CD4-positive, alpha-beta T cell treated with Interferon alpha-2 for 1 hour (primary cell): ENCODE measurements around the gene LRRC59.
"Not testable (repeated sequence)": the region's sequence is repeated elsewhere in the genome, so short reads cannot be mapped to it uniquely, and the experiment has no call there.

Source experiments
- DNase-seq, 2 donors: peaks; one replicate each; pipeline ENCODE4 v3.0.0-alpha.2; 2020 to 2022

The LRRC59 gene

DNA sequence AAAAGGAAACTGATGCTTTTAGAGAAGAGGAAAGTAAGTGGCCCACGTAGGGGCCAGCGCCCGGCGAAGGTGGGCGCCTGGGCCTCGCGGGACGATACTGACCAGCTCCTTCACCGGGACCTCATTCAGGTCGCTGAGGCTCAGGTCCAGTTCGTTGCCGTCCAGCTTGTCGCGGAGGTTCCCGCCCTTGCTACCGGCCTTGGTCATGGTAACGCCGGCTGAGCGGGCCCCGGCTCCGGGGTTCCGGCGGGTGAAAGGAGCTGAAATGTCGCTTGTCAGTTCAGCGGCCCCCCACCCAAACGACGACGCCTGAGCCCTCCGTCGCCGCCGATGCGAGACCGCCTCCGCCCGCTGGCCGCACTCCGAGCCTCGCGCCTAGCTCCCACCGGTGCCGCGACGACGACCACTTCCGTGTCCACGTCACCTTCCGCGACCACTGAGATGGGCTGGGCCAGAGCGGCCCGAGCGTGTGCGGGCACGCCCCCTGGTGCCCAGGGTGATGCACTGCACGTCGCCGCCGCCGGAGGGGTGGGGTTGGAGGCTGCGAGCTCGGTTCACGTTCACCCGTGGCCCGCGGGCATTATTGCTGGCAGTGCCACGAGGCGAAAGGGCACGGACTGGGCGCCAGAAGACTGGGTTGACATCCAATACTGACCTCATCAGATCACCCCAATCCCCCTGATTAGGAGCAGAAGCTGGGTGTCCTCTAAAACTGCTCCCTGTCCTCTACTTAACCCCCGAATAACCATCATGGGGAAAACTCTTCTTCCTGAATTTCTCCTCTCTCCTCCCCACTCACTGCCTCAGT, at the start of gene LRRC59:
TSS of gene LRRC59 (minus strand) at position 413 of the 808 bp plus-strand sequence. CDS start at position 207, 206 bp downstream.
- DNase-seq = peak; percentile 90 to 95

DNA sequence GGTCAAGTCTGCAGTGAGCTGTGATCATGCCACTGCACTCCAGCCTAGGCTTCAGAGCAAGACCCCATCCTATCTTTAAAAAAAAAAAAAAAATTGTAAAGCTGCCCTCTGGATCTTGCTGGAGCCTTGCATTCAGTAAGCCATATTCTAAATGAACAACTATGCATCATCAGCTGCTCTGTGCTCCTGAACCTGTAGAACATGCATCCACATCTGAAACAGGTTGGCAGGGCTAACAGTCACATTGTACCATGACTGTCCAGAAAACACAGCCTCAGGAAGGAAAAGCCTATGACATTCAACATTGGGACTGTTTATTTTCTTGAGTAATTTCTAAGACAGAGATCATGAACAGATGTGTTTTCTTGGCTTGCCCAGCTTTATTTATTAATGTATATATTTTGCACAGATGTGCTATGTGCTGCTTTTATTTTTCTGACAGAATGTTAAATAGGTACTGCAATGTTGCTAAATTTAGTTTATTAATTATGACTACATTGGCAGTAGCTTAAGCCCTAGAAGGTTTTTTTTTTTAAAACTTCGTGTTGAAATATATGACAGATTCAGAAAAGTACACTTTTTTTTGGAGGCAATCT, 48.5 kb upstream of the LRRC59 start:
- DNase-seq = no peak

DNA sequence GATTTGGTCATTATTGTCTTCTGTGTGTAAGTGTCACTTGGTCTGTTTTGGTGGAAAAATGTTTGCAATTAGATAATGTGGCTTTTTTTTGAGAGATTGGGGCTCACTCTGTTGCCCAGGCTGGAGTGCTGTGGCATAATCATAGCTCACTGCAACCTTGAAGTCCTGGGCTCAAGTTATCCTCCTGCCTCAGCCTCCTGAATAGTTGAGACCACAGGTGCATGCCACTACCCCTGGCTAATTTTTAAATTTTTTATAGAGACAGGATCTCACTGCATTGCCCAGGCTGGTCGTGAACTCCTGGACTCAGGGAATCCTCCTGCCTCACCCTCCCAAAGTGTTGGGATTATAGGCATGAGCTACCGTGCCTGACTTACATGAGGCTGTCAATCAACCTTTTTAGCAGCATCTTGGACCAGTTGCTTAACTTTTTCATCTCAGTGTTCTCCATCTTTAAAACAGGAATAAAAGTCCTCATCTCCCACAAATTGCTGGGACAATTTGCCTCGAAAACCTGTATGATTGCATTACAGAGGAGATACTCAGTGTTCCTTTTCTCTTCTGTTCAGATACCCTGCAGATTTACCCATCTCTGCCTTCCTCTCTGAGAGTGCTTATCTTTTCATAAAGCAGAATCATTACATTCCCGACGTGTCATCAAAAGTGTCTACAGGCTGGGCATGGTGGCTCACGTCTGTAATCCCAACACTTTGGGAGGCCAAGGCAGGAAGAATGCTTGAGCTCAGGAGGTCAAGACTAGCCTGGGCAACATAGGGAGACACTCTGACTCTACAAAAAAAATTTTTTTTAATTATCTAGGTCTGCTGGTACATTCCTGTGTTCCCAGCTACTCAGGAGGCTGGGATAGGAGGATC, 47.8 kb upstream of the LRRC59 start:
- DNase-seq = no peak

DNA sequence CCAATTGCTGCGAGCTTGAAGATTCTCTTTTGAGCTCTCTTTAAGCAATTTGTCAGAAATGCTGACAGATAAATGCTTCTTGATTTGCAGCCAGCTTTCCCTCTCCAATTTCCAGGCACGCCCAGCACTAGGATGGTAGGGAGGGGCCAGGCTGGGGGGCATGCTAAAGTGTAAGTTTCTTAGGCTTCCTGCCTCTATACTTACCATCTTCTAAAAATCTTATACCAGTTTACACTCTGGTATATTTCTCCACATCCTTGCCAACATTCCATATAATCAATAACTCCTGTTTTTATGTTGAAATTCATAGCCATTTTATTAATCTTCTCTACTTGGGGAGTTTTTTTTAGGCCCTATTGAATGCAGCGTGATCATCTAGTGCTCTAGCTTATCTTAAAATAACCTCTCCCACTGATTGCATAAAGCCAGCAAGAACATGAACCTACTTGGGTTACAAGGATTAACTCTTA, 46.2 kb upstream of the LRRC59 start:
- DNase-seq = no peak

DNA sequence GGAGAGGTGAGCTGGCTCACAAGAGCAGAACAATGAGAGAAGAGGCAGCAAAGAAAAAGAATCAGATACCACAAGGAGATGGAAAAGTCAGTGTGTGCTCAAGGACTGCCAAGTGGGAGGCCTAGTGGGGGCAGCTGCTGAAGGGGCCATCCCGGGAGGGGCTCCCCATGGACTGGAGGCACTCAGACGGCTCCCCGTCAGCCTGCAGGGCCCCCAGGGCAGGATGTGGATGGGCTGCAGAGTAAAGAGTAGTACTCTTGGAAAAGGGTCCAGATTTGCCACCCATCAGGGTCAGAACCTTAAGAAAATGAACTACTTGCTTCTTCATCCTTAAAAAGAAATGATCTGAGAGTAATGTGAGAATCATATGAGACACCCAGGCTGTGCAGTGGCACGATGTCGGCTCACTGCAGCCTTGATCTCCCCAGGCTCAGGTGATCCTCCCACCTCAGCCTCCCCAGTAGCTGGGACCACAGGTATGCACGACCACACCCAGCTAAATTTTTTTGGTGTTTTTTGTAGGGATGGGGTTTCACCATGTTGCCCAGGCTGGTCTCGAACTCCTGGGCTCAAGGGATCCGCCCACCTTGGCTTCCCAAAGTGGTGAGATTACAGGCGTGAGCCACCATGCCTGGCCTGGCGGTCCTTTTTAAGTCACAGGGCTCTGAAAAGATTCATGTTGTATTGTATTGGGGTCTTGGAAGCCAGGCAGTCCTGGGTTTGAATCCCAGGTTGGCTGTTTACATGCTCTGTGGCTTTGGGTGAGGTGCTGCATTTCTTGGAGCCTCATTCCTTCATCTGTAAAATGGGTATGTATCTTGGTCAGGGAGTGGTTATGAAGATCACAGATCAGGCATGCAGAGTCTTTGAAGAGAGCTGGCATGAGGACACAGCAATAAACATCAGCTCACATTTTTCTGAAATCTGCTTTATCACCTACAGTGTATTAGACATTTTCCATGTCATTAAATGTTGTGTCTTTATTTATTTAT, 43.8 kb upstream of the LRRC59 start:
- DNase-seq = no peak

DNA sequence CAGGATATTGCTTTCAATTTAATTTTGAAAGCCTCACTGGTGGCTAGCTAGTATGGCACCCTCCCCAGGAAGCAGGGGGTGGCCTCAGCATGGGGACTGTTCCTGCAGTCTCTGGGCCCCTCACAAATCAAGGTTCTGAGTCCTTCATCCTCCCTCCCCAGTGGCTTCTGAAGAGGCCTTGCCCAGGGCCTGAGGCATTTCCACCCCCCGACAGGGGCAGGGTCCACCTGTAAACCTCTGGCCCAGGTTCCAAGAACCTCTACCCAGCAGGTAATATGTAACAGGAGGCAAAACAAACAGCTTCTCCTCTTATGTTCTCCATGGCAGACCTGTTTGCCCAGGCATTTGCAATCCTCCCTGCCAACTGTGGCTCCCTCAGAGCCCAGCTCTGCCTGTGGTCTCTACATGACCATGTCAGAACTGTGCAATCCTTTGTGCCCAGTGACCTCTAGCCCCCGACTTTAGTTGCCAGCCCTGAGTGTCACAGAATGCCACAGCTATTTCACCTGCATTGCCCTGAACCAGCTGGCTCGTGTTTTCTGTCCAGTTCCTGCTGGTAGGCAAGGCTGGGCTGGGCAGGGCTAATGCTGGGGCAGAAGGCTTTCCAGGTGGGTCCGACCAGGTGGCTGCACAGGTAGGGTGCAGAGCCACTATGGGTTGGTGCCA, 43.0 kb upstream of the LRRC59 start:
- no peak for DNase-seq

DNA sequence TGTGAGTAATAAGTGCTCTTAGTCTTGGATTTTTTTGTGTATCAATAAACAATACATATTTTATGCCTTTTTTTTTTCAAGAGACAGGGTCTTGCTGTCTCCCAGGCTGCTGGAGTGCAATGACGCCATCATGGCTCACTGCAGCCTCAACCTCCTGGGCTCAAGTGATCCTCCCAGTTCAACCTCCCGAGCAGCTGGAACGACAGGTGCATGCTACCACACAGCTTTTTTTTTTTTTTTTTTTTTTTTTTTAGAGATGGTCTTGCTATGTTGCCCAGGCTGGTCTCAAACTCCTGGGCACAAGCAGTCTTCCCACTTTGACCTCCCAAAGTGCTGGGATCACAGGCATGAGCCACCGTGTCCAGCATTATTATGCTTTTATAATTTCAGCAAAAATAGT, 41.7 kb upstream of the LRRC59 start:
- DNase-seq = no peak

DNA sequence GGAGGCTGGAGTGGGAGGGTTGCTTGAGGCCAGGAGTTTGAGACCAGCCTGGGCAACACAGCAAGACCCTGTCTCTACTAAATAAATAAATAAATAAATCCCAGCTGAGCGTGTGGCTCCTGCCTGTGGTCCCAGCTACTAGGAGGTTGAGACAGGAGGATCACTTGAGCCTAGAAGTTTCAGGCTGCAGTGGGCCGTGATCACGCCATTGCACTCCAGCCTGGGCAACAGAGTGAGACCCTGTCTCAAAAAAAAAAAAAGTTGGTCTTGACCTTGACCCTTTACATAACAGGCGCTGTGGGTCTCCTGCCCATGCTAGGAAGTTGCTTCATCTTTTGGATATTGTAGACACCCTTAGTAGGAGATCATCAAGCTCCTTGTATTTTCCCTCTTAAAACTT, 40.1 kb upstream of the LRRC59 start:
- no peak for DNase-seq

DNA sequence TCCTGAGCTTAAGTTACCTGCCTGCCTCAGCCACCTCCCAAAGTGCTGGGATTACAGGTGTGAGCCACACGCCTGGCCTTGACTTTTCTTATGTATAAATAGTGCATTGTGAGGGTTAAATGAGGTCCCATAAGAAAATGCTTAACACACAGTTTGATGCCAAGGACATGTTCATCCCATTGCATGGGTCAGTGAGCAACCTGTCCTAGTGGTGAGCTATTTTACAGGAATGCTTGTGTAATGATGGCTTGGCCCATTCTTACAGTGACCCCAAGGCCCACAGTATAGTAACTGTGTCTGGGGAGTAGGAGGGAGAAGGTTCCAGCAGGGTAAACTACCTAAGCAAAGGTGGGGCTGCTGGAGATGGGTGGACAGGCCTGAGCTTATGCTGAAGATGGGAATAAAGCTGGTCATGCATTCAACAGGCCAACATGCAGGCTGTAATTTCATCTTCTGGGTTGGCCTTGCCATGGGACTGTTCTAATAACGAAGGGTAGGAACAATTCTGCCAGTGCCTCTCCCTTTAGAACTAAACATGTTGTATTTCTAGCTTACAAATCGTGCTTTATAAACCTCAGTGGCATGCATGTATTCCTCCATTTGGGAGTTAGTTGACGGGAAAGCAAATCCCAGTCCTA, 34.9 kb upstream of the LRRC59 start:
- no peak for DNase-seq

DNA sequence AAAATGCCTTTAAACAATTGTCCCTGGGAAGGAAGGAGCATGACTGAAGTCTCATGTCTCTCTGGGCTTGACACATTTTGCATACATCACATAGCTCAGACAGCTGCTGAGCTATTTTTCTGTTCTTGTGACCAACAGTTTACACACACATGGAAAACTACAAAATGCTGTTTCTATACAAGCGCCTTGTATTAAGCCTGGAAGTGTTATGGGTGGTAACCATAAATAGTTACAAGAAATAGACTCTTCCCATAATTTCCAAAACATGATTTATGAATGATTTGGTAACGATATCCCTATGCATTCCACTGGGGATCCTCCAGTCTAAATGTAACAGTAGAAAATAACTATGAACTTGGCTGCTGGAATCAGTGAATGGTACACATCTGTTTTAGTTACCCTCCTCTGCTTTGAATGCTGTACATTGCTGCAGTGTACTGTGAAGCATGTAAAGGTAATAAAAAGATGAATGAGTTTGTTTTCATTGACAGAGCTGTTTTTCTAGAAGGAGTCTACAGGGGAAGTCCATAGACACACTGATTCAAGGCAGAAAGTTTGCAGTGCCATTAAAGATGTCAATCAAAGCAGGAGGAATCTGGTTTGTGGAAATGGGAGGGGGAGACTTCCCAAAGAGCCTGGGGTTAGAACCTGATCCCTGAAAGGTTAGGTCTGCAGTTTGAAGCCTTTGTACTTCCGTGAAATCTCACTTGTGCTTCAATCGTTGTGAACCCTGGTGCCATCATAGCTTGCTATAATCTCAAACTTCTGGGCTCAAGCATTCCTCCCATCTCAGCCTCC, 33.7 kb upstream of the LRRC59 start:
- no peak for DNase-seq

DNA sequence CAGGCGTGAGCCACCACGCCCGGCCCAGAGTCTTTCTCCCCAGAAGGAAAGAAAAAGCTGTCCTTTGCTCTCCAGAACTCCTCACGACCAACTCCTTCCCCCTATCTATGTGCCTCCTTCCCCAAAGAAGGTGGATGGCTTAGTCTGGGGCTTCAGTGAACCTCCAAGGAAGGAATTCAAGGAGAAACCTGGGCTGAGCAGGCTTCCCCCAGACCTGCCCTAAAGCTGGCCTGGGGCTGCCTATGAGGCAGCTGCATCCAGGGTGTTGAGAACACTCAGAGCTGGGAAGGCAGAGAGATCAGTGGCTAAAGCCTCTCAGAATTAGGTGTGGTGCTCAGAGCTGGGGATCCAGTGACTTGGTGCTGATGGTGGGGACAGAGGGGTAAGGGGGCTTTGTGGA, 32.5 kb upstream of the LRRC59 start:
- no peak for DNase-seq

DNA sequence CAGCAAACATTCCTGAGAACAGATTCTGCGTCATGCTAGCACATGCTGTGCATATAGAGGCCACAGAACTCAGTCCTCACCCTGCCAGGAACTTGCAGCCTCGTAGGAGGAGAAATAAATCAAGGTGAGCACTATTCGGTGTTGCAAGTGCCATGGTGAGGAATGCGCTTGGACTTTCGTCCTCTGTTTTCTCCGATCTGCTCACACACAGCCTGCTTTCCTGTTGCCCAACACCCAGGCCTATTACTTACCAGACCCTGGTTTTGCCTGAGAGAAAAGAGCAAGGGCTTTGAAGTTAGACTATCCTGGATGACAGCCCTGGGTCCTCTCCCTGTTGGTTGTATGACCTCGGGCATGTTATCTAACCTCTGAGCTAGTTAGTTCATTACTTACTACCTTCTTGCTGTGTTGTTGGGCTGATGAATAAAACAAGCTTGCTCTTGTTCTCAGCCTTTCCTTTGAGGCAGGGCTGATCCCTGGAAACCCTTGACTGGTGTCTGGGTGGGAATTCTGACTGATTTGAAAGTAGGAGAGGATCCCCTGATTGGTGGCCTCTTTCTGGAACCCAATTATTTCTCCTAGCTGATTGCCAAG, 31.6 kb upstream of the LRRC59 start:
- DNase-seq = no peak

DNA sequence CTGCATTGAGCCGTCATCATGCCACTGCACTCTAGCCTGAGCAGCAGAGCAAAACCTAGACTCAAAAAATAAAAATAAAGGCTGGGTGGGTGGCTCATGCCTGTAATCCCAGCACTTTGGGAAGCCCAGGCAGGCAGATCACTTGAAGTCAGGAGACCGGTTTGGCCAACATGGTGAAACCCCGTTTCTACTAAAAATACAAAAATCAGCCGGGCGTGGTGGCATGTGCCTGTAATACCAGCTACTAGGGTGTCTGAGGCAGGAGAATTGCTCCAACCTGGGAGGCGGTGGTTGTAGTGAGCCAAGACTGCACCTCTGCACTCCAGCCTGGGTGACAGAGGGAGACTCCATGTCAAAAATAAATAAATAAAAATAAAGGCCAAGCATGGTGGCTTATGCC, 30.8 kb upstream of the LRRC59 start:
- DNase-seq = not testable (repeated sequence)

DNA sequence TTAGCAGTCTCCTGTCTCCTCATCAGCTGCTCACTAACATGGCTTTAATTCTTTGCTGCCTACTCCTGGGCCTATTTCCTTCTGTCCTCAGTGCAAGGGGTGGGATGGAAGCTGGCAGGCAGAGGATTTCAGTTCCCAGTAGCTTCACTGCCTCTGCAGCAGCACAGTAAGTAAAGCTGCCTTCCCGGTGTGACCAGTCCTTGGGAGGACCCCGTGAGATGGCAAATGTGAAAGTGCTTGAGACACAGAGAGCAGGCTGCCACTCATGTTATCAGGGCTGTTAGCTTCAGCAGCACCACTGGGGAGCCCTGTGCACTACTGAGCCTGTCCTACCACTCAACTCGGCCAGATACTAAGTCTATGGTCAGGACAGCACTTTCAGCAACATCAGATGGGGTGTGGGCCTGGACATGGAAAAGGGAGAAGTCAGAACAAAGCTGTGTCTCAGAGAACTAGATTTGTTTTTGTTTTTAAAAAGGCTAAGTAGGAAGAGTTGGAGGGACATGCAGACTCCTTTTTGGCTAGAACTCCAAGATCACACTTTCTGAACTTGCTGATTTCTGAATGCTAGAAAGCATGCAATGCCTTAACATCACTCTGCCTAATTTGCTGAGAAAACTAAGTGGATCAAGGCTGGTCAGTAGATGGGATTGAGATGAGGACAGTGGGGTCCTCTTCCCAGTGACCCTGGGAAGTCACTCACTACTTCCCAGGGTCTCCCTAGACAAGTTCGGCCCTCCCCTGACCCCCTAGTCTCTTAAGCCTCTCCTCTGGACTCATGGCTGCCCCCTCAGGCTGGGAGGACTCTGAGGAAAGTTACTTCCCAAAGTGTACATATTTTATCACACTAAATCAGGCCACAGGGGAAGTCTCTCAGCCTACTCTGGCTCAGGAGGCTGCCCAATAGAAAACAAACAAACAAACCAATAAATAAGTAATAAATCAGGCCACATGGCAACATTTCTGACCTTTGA, 29.8 kb upstream of the LRRC59 start:
- DNase-seq = peak in 1 of 2 donors; percentile 32

DNA sequence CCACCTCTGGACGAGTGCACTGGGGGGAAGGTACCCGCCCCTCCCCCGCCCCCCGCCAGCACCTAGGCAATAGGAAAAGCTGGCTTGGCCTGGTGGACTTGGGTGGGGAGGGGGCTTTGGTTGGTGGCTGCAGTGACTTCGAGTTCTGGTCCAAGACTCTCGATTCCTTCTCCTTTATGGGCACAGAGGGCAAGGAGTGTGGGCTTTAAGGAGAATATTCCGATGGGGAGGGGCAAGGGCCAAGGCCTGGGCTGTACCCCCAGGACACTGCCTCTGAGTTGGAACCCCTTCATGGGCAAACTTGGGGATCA, 29.1 kb upstream of the LRRC59 start:
- DNase-seq = no peak

DNA sequence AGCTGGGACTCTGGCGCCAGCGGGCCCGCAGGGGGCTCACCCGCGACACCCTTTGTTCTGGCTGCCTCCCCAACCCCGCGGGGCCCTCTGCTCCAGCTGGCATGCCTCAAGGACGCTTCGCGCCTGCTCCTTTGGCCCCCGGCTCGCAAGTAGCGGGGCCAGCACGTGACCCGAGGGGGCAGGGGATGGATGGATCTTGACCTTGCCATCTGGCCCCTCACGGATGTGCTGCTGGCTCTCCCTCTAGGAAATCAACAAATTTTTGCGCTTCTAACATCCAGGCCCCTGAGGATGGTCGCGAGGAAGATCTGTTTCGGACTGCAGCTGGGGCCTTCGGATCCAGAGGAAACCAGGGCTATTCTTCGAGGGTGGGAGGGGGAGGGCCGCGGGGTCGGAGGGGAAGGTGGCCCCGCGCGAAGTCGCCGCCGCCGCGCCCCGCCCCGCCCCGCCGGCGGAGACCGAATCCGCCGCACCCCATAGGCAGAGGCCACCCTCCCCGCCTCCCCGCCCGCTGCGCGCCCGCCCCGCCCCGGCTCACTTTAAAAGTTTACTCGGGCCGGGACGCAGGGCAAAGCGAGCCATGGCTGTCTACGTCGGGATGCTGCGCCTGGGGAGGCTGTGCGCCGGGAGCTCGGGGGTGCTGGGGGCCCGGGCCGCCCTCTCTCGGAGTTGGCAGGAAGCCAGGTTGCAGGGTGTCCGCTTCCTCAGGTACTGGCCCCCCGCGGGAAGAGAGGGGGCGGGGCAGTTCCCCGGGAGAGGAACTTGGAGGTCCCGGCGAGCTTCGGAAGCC, 28.6 kb upstream of the LRRC59 start, which contains the start of gene ACSF2:
TSS of gene ACSF2 (plus strand) at position 537 of the 790 bp plus-strand sequence. CDS start at position 581, 44 bp downstream.
- DNase-seq = peak; percentile 59 to 79

DNA sequence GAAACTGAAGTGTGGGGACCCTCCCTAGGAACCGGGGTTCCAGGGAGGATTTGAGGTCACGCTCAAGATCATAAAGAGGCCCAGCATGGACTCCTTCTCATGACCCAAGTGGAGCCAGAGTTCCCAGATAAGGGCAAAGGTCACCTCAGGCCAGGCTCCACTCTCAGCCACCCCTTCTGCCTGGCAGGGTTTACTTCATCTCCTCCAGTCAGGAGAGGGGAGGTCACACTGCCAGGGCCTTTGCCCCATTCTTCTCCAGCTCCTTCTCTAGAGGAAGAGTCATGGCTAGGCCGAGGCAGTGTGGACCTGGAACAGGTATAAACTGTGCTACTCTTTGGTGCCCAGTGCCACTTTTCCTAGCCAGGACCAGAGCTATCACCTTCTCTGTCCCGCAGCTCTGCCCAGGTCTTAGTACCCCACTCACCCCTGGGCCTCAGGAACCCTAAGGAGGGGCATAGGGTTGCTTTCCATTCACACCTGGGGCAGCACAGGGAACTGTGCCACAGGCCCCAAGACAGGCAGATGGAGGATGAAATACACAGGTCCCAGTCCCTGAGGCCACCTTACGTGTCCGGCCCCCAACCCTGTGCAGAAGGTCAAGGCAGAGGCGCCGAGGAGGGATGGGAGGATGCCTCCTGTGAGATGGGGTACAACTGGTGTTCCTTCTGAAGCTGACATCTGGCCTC, 27.8 kb upstream of the LRRC59 start:
- no peak for DNase-seq
